ENCODE measurements around the gene TTC31. TPM values are rescaled to one million over a fixed set of nuclear protein-coding genes. Genes with fewer than 3 reads are reported as not detected.

TTC31 gene
- total RNA-seq, 1 donor from 2014 or later = 13.9 TPM

Other genes with a start within 250 kb of the TTC31 start
- gene SLC4A5, start 139.7 kb upstream of the TTC31 start, total RNA-seq = 0.83 TPM in 1 of 2 replicates, not detected in the other
- 153 and 193 TPM in 2 replicates for gene DCTN1, start 102.8 kb upstream of the TTC31 start, total RNA-seq
- 0.30 and 0.78 TPM in 2 replicates for gene C2orf81, start 61.5 kb upstream of the TTC31 start, total RNA-seq
- 31.8 and 48.3 TPM in 2 replicates for gene WDR54, start 61.4 kb upstream of the TTC31 start, total RNA-seq
- gene RTKN, start 41.1 kb upstream of the TTC31 start, total RNA-seq = 14.6 and 17.6 TPM in 2 replicates
- 10.4 and 20.2 TPM in 2 replicates for gene INO80B, start 28.0 kb upstream of the TTC31 start, total RNA-seq
- gene WBP1, start 24.6 kb upstream of the TTC31 start, total RNA-seq = 34.3 and 62.7 TPM in 2 replicates
- gene MOGS, start 17.7 kb upstream of the TTC31 start, total RNA-seq = 96.2 and 110 TPM in 2 replicates
- 16.4 and 25.2 TPM in 2 replicates for gene MRPL53, start 10.4 kb upstream of the TTC31 start, total RNA-seq
- 23.2 and 25.2 TPM in 2 replicates for gene CCDC142, start 83 bp upstream of the TTC31 start, total RNA-seq
- gene LBX2, start 16.5 kb downstream of the TTC31 start, total RNA-seq = 1.3 and 1.8 TPM in 2 replicates
- 18.2 and 28.2 TPM in 2 replicates for gene PCGF1, start 24.6 kb downstream of the TTC31 start, total RNA-seq
- gene TLX2, start 31.4 kb downstream of the TTC31 start, total RNA-seq = not detected in 2 replicates
- 0.32 TPM in 1 of 2 replicates, not detected in the other for gene DQX1, start 43.1 kb downstream of the TTC31 start, total RNA-seq
- gene AUP1, start 46.6 kb downstream of the TTC31 start, total RNA-seq = 53.9 and 72.8 TPM in 2 replicates
- 29.3 and 36.5 TPM in 2 replicates for gene HTRA2, start 46.9 kb downstream of the TTC31 start, total RNA-seq
- gene LOXL3, start 70.9 kb downstream of the TTC31 start, total RNA-seq = 87.4 and 203 TPM in 2 replicates
- 28.6 and 32.1 TPM in 2 replicates for gene DOK1, start 71.6 kb downstream of the TTC31 start, total RNA-seq
- gene M1AP, start 165.2 kb downstream of the TTC31 start, total RNA-seq = under 0.01 and 0.05 TPM in 2 replicates
- gene SEMA4F, start 171.2 kb downstream of the TTC31 start, total RNA-seq = 6.8 and 13.7 TPM in 2 replicates

All from smooth muscle cell of the umbilical artery (primary cell).